Upper lobe of left lung (tissue), 4 donors: ENCODE data around the gene CD164.

ENCODE experiments used
- CTCF ChIP-seq, 6 experiments: fragments of 450-650 bp in 4 of 6; fragments of 200-600 bp in 2 of 6; sonication (generic) in 2 of 6; IDR thresholded peaks; one replicate each; pipeline ENCODE4 v1.5.1; 2016 to 2019; ENCODE audit warnings: antibody characterized with exemption in 6 of 6
- EP300 ChIP-seq, 4 donors: sonication (generic); formaldehyde crosslinking; IDR thresholded peaks; one replicate each; pipeline ENCODE4 v1.5.1; 2017; ENCODE audit warnings: antibody characterized with exemption in 4 of 4, control low read depth in 2 of 4
- POLR2A ChIP-seq, 4 donors: fragments of 450-650 bp; IDR thresholded peaks; one replicate each; pipeline ENCODE4 v1.5.1; 2016 to 2017; ENCODE audit warnings: antibody characterized with exemption in 4 of 4, mild to moderate bottlenecking in 2 of 4
- POLR2AphosphoS5 ChIP-seq, 2 donors: sonication (generic); formaldehyde crosslinking; IDR thresholded peaks; one replicate each; pipeline ENCODE4 v1.5.1; 2017; ENCODE audit warnings: antibody characterized with exemption in 2 of 2

- TF ChIP-seq POLR2A (IDR thresholded peaks at IDR 0.05): no peak
- no peak for TF ChIP-seq CTCF (IDR thresholded peaks at IDR 0.05)
- no peak for TF ChIP-seq POLR2AphosphoS5 (IDR thresholded peaks at IDR 0.05)
- TF ChIP-seq EP300 (IDR thresholded peaks at IDR 0.05): no peak
Measured at GRCh38 chr6:109417646-109418045, 35.4 kb upstream of the CD164 start.
